ENCODE data around the gene EIF4B. TPM values are rescaled to one million over a fixed set of nuclear protein-coding genes. Genes with fewer than 3 reads are reported as not detected.

EIF4B gene
- total and polyA plus RNA-seq, 2 of the 13 experiments (the other 11 are each of a cell fraction or from before 2014, with no cell fraction given): 416 to 548 TPM

DNA sequence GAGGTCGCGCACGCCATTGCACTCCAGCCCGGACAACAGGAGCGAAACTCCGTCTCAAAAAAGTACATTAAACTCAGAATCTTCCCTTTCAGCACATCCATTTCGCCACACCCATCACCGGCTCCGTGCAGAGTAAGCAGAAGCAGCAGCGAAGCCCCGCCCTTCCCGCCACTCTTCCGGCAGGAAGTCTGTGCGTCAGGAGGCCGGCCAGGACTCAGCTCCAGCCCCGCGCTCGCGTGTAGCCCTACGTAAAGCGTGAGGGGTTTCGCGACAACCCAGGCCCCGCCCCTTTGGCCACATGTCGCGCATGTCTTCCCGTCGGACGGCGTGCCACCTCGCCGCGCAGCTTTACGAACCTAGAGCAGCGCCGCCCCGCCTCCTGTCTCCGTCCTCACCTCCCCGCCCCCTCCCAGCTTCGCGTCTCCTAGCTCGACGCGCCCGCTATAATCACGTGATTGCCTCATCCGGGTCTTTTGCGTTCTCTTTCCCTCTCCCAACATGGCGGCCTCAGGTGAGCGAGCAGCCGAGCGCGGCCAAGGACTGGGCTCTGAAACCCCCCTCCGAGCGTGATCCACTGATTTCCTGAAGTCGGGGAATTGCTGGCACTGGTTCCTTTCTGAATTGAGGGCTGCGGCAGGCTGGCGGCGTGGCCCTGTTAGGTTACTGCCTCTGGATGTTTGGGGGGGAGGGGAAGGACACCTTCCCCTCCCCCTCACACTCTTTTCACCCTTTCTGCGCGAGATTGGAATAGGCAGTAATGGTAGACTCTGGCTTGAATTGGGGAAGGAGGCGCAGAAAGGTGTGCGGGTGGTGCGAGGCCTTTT is at the start of gene EIF4B (continued):
- TF ChIP-seq HDAC1 (CRISPR knock-in tag; IDR thresholded peaks at IDR 0.05) (peak; percentile 85), ZNF160 (CRISPR knock-in tag; IDR thresholded peaks at IDR 0.05) (no peak), MTA3 (CRISPR knock-in tag; IDR thresholded peaks at IDR 0.05) (no peak), TCF7 (IDR thresholded peaks at IDR 0.05; ENCODE audit: low read depth) (no peak), ZNF670 (CRISPR knock-in tag; IDR thresholded peaks at IDR 0.05; ENCODE audit: borderline replicate concordance) (peak; percentile 82; the same call in 1 of the 2 replicates), ELF4 (CRISPR knock-in tag; IDR thresholded peaks at IDR 0.05; ENCODE audit: borderline replicate concordance) (no peak), XRCC5 (optimal IDR thresholded peaks at IDR 0.05; ENCODE audit: low read length) (peak; percentile 24), ZNF891 (CRISPR knock-in tag; IDR thresholded peaks at IDR 0.05) (no peak), EEA1 (CRISPR knock-in tag; IDR thresholded peaks at IDR 0.05; ENCODE audit: borderline replicate concordance) (no peak), RAD21 (CRISPR knock-in tag; IDR thresholded peaks at IDR 0.05) (no peak), ZNF335 (CRISPR knock-in tag; IDR thresholded peaks at IDR 0.05) (peak; percentile 51; the same call in 1 of the 2 replicates), ZNF124 (CRISPR knock-in tag; IDR thresholded peaks at IDR 0.05) (0 out of 2 replicates have a peak, but pooled peaks have one; percentile 38), ZNF552 (CRISPR knock-in tag; IDR thresholded peaks at IDR 0.05; ENCODE audit: borderline replicate concordance) (no peak; the same call in 1 of the 2 replicates), ZNF354B (CRISPR knock-in tag; IDR thresholded peaks at IDR 0.05) (no peak), ZMYM4 (CRISPR knock-in tag; IDR thresholded peaks at IDR 0.05) (peak; percentile 57), NFE2L2 (IDR thresholded peaks at IDR 0.05; ENCODE audit: low read length) (no peak), FOXP1 (IDR thresholded peaks at IDR 0.05) (no peak), FOXP1 (CRISPR knock-in tag; IDR thresholded peaks at IDR 0.05) (0 out of 2 replicates have a peak, but pooled peaks have one; percentile 28), ZNF264 (CRISPR knock-in tag; IDR thresholded peaks at IDR 0.05) (no peak), HNRNPUL1 (IDR thresholded peaks at IDR 0.05; ENCODE audit: low read depth, low read length) (no peak), TOE1 (CRISPR knock-in tag; IDR thresholded peaks at IDR 0.05) (0 out of 2 replicates have a peak, but pooled peaks have one; percentile 27), NR2F1 (CRISPR knock-in tag; IDR thresholded peaks at IDR 0.05) (0 out of 4 replicates have a peak, but pooled peaks of 1 of the 2 experiments have one; percentile 29), TRIM24 (CRISPR knock-in tag; IDR thresholded peaks at IDR 0.05) (no peak), SOX5 (CRISPR knock-in tag; IDR thresholded peaks at IDR 0.05; ENCODE audit: borderline replicate concordance) (no peak; the same call in 1 of the 2 replicates), ZNF263 (CRISPR knock-in tag; IDR thresholded peaks at IDR 0.05) (no peak), NFYC (CRISPR knock-in tag; IDR thresholded peaks at IDR 0.05) (no peak; the same call in 1 of the 2 replicates)
- TF ChIP-seq, protein P1, sequence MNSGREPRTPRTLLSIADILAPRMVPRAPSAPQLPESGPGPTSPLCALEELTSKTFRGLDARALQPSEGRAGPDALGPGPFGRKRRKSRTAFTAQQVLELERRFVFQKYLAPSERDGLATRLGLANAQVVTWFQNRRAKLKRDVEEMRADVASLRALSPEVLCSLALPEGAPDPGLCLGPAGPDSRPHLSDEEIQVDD (CRISPR knock-in tag; IDR thresholded peaks at IDR 0.05; ENCODE audit: borderline replicate concordance): 0 out of 2 replicates have a peak, but pooled peaks have one; percentile 23
- TF ChIP-seq, protein P2, sequence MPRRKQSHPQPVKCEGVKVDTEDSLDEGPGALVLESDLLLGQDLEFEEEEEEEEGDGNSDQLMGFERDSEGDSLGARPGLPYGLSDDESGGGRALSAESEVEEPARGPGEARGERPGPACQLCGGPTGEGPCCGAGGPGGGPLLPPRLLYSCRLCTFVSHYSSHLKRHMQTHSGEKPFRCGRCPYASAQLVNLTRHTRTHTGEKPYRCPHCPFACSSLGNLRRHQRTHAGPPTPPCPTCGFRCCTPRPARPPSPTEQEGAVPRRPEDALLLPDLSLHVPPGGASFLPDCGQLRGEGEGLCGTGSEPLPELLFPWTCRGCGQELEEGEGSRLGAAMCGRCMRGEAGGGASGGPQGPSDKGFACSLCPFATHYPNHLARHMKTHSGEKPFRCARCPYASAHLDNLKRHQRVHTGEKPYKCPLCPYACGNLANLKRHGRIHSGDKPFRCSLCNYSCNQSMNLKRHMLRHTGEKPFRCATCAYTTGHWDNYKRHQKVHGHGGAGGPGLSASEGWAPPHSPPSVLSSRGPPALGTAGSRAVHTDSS (CRISPR knock-in tag; conservative IDR thresholded peaks at IDR 0.05): no peak
- TF ChIP-seq, protein P3, sequence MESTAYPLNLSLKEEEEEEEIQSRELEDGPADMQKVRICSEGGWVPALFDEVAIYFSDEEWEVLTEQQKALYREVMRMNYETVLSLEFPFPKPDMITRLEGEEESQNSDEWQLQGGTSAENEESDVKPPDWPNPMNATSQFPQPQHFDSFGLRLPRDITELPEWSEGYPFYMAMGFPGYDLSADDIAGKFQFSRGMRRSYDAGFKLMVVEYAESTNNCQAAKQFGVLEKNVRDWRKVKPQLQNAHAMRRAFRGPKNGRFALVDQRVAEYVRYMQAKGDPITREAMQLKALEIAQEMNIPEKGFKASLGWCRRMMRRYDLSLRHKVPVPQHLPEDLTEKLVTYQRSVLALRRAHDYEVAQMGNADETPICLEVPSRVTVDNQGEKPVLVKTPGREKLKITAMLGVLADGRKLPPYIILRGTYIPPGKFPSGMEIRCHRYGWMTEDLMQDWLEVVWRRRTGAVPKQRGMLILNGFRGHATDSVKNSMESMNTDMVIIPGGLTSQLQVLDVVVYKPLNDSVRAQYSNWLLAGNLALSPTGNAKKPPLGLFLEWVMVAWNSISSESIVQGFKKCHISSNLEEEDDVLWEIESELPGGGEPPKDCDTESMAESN (CRISPR knock-in tag; conservative IDR thresholded peaks at IDR 0.05): peak; percentile 79; the same call in 1 of the 2 replicates
